ENCODE results near the gene LRP1.

LRP1 gene

GRCh38 chr12:57127726-57128518 is at the start of gene LRP1:
Gene LRP1 (plus strand): TSS chr12:57128483. CDS start chr12:57128965, 482 bp downstream.
- peak; percentile 80 for DNase-seq

- DNase-seq, result peak; percentile 89
Measured at GRCh38 chr12:57078519-57079404, 49.5 kb upstream of the LRP1 start, which contains the start of gene NEMP1. Gene NEMP1 (minus strand): TSS chr12:57078791. CDS start chr12:57078745, 46 bp downstream.

GRCh38 chr12:57079821-57080220 is 48.5 kb upstream of the LRP1 start:
- no peak for DNase-seq

- DNase-seq, result no peak
Measured at GRCh38 chr12:57080855-57081254, 47.4 kb upstream of the LRP1 start.

GRCh38 chr12:57085999-57086492 is 42.2 kb upstream of the LRP1 start:
- no peak for DNase-seq

DNA sequence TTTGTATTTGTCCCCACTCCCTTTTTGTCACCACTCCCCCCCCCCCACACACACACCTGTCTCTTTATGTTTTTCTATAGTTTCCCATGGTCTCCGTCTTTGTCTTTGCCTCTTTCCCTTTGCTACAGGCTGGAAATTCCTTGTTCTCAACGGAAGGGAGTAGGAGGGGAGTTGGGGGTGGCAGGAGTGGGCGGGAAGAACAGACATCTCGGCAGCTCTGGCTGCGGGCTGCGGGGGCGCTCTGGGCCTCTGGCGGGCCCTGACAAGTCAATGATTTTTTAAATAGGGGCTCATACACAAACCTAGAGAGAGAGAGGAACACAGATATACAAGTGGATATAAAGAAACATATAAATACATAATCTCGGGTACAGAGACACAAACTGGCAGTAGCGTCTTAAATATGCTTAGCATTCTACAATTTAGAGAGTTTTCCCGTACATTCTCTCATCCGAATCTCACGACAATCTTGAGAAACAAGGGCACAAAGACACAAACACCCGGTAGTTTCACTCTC is 41.7 kb upstream of the LRP1 start:
- peak; percentile 74 for DNase-seq

GRCh38 chr12:57087010-57087690 is 41.1 kb upstream of the LRP1 start:
- DNase-seq, result peak; percentile 98

DNA sequence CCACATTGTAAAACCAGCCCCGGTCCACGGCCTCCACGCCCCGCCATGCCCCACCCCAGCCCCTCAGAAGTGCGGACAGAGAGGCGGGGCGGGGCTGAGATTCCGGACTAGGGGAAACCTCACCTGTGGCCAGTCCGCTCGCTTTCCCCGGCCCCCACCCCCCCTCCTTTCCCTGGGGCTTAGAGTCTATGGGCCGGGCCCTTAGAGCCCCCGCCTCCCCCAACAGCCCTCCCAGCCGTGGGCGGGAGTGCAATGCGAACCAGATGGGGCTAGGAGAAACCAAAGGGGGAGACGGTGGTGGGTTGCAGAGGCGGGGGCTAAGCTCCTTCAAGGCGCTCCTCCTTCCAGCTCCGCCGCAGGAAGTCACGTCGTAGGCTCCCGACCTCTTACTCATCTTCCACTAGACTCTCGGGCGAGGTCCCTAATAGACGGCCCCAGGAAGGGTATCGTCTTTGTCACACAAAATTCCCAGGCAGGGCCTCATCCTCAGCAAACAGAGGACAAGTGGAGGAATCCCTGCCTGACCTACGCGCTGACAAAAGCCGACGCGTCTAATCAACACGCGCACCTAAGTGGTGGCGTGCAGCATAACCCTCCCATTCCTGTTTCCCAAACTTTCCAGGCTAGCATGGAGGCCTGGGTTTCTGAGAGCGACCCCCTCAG is 40.5 kb upstream of the LRP1 start:
- DNase-seq, result peak; percentile 89

DNA sequence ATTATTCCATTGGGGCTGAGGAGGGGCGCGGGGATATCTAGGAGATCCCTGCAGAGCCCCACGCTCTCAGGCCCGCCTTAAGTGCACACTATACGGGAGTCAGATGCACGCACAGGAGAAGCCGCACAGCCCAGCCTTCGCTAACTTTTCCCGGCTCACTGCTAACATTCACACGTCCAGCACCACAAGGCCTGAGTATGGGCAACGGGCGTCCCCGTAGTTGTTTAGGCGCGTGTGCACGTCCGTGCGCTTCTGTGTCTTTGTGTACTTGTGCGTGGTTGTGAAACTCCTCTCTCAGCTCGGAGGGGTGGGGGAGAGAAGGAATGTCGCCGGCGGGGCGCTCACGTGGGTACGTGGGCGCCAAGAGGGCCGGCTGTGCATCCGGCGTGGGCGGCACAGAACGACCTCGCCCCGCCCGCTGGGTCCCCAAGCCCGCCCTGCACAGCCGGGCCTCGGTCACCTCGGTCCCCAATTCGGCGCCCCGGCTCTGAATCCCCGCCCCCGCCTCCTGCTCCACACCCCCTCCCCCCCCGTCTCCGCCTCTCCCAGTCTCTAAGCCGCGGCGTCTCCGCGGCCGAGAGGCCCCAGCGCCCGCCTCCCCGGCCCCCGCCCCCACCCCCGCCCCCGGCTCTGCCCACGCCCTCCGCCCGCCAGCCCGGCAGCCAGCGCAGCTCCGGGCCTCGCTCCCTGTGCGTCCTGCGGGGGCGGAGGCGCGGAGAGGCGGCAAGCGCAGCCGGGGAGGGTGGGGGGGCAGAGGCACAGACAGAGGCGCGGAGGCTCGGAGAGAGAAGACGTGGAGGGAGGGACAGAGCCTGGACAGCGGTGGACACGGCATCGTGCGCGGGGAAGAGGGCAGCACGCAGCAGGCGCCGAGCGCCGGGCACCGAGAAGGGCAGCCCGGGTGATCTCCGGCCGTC is 39.7 kb upstream of the LRP1 start, which contains the start of gene NAB2:
NAB2 (plus strand) TSS at position 761 of the 917 bp plus-strand sequence. CDS start 158 bp downstream, outside the sequence.
- DNase-seq, result peak; percentile 92

DNA sequence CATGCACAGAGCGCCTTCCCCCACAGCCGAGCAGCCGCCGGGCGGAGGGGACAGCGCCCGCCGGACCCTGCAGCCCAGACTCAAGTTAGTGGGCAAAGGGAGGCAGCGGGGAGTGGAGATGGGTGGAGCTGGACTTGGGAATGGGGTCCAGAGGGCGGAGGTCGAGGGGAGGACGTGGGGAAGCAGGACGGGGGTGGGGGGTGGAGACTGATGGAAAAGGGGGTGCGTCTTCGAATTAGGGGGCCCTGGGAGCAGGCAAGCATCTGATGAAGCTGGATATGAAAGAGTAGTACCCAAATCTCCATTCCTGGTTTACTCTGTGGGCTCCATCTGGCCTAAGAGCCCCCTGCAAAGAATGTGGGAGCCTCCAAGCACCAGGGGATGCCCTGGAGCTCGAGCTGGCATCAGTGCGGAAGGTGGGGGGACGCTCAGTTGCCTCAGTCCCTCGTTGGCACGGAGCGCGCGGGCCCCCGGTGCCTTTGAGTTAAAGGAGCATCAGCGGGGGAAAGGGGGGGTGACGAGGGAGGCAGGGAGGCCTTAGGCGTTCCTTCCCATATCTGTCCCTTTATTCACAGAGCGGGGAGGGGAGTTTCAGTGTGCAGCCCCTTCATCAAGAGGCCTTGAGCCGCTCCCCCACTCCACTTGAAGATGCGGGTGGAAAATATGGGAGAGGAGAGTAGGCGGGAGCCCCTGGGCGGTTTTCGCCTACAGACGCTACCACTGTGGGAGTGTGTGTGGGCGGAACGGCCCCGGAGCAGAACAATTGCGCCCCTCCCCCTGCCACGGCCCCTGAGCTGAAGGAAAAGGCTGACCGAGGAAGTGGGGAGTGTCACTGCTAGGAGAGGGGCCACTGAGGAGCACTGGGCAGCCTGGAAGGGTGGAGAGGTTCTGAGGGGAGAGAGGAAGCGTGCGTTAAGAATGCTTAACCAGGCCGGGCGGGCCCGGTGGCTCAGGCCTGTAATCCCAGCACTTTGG is 38.7 kb upstream of the LRP1 start:
- DNase-seq, result peak; percentile 67

DNA sequence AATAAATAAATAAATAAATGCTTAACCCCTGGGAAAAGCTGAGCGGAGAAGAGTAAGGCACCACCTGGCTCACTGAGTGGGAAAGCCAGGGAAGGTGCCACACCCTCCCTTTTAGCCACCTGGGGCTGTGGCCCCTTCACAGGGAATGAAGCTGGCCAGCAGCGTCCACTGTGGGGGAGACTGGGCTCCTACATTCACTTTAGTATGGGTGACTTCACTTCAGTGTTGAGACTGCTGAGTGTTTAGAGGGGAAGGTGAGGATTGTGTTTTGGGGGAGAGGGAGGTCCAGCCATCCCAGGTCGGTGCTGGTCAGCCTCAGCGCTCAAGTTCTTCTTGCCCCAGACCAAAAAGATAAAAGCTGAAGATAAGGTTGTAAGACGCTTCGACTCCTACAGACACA is 37.8 kb upstream of the LRP1 start:
- DNase-seq, result no peak

DNA sequence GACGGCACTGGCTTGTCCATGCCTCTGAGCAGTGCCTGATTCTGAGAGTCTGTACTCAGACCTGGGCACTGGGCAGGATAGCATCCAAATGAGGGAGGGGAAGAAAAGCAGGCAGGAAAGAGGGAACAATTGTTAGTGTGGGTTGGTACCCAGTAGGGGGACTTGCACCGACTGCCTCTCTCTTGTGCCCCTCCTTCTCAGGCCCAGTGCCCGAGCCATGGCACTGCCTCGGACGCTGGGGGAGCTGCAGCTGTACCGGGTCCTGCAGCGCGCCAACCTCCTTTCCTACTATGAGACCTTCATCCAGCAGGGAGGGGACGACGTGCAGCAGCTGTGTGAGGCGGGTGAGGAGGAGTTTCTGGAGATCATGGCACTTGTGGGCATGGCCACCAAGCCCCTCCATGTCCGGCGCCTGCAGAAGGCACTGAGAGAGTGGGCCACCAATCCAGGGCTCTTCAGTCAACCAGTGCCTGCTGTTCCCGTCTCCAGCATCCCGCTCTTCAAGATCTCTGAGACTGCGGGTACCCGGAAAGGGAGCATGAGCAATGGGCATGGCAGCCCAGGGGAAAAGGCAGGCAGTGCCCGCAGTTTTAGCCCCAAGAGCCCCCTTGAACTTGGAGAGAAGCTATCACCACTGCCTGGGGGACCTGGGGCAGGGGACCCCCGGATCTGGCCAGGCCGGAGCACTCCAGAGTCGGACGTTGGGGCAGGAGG is 37.2 kb upstream of the LRP1 start:
- DNase-seq, result no peak

DNA sequence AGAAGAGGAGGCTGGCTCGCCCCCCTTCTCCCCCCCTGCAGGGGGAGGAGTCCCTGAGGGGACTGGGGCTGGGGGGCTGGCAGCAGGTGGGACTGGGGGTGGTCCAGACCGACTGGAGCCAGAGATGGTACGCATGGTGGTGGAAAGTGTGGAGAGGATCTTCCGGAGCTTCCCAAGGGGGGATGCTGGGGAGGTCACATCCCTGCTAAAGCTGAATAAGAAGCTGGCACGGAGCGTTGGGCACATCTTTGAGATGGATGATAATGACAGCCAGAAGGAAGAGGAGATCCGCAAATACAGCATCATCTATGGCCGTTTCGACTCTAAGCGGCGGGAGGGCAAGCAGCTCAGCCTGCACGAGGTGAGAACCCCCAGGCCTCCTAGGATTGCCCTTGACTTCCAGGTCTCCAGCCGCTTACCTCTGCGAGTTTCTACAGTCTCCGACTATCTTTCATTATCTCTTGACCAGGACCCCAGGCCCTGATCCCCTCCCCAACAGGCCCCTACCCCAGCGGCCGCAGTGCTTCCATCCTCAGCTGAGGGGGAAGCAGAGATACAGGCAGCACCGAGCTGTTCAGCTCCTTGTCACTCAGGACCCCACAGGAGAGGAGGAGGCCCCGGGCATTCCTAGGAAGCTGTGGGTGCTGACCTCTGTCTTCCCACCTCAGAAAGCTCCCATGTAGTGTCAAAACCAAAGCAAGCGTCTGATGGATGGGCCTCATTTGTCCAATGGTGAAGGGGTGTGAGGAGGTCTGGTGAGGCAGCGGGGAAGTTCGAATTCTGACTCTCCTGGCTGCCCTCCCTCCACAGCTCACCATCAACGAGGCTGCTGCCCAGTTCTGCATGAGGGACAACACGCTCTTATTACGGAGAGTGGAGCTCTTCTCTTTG is 36.4 kb upstream of the LRP1 start:
- no peak for DNase-seq

GRCh38 chr12:57092529-57092862 is 35.8 kb upstream of the LRP1 start:
- DNase-seq, result no peak

- DNase-seq, result no peak
Measured at GRCh38 chr12:57092876-57093414, 35.3 kb upstream of the LRP1 start.

GRCh38 chr12:57093415-57094207 is 34.7 kb upstream of the LRP1 start:
- peak; percentile 84 for DNase-seq

Measured in activated CD8-positive, alpha-beta memory T cell treated with anti-CD3 and anti-CD28 coated beads, Interleukin-2, amount 50 U/mL, for 4 hours (primary cell).